Dermis blood vessel endothelial cell (primary cell): ENCODE data around the gene AGPAT3. TPM values are rescaled to one million over a fixed set of nuclear protein-coding genes. Genes with fewer than 3 reads are reported as not detected.

Source experiments
- DNase-seq: peaks from one replicate; pipeline ENCODE4 v3.0.0; 2010
- total RNA-seq: library from RNA; depleted of rRNA; stranded (reverse); fragments of >200 nt; gene quantifications from 2 replicates; pipeline ENCODE4 v1.2.3, GENCODE V29; 2014

The AGPAT3 gene
- total RNA-seq, 1 donor from 2014 or later, result 56.8 TPM

- no peak for DNase-seq
Measured at GRCh38 chr21:44003307-44003966, 138.4 kb downstream of the AGPAT3 start.

GRCh38 chr21:44005071-44005470 lies 140.0 kb downstream of the AGPAT3 start:
- no peak for DNase-seq

GRCh38 chr21:44005593-44005992 lies 140.6 kb downstream of the AGPAT3 start:
- no peak for DNase-seq

GRCh38 chr21:44006017-44006619 lies 141.1 kb downstream of the AGPAT3 start:
- DNase-seq, result peak; percentile 62

GRCh38 chr21:44006656-44007055 lies 141.6 kb downstream of the AGPAT3 start:
- no peak for DNase-seq

- no peak for DNase-seq
Measured at GRCh38 chr21:44010429-44010828, 145.4 kb downstream of the AGPAT3 start.

GRCh38 chr21:44011123-44011522 lies 146.1 kb downstream of the AGPAT3 start:
- no peak for DNase-seq

- DNase-seq, result peak; percentile 81
Measured at GRCh38 chr21:44011579-44012473, 146.8 kb downstream of the AGPAT3 start, which contains the start of gene TRAPPC10. TSS of gene TRAPPC10 (plus strand) at chr21:44012309. CDS start at chr21:44012494, 185 bp downstream.

GRCh38 chr21:44012474-44013379 lies 147.7 kb downstream of the AGPAT3 start:
- DNase-seq, result peak; percentile 49

- peak; percentile 43 for DNase-seq
Measured at GRCh38 chr21:44013380-44014088, 148.5 kb downstream of the AGPAT3 start.

- DNase-seq, result no peak
Measured at GRCh38 chr21:44017601-44018000, 152.6 kb downstream of the AGPAT3 start.

GRCh38 chr21:44018127-44018526 lies 153.1 kb downstream of the AGPAT3 start:
- DNase-seq, result no peak

- no peak for DNase-seq
Measured at GRCh38 chr21:44018813-44019567, 154.0 kb downstream of the AGPAT3 start.

GRCh38 chr21:44019568-44019958 lies 154.5 kb downstream of the AGPAT3 start:
- no peak for DNase-seq

GRCh38 chr21:44020551-44020950 lies 155.5 kb downstream of the AGPAT3 start:
- DNase-seq, result no peak

- DNase-seq, result no peak
Measured at GRCh38 chr21:44021064-44021463, 156.0 kb downstream of the AGPAT3 start.

GRCh38 chr21:44024257-44024656 lies 159.2 kb downstream of the AGPAT3 start:
- DNase-seq, result no peak

GRCh38 chr21:44024887-44025353 lies 159.9 kb downstream of the AGPAT3 start:
- DNase-seq, result peak; percentile 44

GRCh38 chr21:44027607-44028286 lies 162.7 kb downstream of the AGPAT3 start:
- no peak for DNase-seq

GRCh38 chr21:44028287-44028659 lies 163.2 kb downstream of the AGPAT3 start:
- no peak for DNase-seq
